RKO (cell line): Measurements from ENCODE around the gene TBX4.
"Not testable (repeated sequence)": the region's sequence is repeated elsewhere in the genome, so short reads cannot be mapped to it uniquely, and the experiment has no call there.

Experiments
- DNase-seq: peaks from one replicate; pipeline ENCODE4 v3.0.0-alpha.2; 2016; ENCODE audit warnings: low spot score

Gene TBX4

DNA sequence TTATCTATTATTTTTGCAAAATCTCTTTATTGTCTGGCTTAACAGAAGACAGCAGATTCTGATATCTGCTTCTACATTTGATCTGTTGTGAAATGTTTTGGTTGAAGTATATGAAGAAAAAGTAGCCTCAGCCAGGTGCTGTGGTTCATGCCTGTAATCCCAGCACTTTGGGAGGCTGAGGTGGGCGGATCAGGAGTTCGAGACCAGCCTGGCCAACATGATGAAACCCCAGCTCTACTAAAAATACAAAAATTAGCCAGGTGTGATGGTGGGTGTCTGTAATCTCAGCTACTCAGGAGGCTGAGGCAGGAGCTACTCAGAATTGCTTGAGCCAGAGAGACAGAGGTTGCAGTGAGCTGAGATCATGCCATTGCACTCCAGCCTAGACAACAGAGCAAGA lies 75.2 kb downstream of the TBX4 start:
- not testable (repeated sequence) for DNase-seq

DNA sequence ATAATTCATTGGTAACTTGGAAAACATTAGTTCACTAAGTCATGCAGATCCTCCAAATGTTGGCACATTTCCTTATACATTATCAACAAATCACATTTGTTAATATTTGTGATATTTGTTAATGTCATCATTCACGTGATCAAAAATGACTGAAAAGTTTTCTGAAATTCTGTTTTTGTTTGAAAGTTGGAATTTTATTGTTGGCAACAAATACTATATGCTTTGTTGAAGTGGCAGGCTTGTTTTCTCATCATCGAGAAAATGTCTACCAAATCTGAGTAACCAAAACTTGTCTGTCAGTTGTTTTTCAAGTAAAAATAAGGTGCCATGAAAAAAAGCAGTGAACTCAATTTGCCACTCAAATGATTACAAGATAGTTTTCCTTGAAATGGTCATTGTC lies 75.9 kb downstream of the TBX4 start:
- DNase-seq: no peak

DNA sequence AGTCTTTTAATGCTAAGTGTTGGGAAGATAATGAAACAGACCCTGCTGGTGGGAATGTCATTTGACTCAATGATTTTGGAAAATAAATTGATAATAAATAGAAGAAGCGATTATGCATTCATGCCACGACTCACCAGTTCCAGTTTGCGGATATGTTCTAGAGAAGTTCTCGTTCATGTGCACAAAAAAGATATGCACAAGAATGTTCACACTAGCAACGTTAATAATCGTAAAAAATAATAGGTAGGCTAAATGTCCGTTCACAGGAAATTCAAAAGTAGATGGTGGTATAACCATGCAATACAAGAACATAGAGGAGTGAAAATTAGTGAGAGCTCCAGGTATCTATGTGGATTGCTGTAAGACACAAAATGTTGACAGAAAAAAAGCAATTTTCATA lies 79.0 kb downstream of the TBX4 start:
- no peak for DNase-seq

DNA sequence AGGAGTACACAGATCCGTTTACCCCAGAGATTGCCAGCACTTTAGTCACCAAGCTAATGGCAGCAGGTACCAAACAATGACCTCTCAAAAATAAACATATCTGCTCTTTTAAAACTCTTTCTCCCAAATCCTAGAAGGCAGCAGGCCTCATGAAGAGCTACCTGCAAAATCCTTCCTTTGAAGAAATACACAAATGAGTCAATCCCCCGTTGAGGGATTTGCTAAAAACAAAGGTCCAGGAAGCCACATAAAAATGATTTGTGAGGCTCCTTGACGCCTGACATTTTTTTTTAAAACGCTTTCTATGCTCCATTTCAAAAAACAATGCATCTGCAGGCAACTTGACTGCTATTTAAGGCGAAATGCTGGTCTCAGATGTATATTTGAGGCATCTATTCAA lies 80.6 kb downstream of the TBX4 start:
- no peak for DNase-seq

DNA sequence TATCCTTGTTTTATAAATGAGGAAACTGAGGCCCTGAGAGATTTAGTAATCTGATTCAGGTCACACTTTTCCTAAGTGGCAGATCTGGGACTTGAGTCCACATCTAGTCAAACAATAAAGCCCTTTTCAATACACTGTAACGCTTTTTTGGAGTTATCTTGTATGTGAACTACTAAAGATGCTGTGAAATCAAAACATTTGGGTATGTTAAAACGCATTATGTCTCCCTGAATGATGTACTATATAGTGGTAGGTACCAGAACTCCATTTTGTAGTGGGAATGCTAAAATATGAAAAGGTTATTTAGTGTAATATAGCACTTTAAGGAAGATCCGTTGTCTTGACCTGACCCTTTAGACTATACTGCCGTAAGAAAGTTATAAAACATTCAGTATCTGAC lies 81.6 kb downstream of the TBX4 start:
- DNase-seq: no peak

DNA sequence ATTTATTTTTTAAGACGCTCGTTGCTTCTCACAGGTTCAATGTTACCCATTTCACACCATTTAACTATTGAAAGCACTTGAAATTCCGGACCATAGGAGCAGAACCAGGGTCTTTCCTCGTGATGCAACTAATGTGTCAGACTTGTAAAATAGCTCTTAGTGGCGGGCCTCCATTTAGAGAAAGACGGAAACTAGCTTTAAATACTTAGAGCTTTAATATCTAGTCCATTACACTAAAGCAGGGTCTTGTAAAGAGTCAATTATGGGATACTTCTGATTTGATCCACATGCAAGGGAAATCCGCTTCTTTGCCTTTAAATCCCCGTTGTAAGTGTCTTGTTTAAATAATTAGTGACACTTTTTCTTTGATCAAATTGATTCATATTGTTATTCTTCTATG lies 82.2 kb downstream of the TBX4 start:
- no peak for DNase-seq
